Hindlimb muscle (tissue), 1 donor: ENCODE measurements around the gene GRK7. TPM values are rescaled to one million over a fixed set of nuclear protein-coding genes. Genes with fewer than 3 reads are reported as not detected.
"Not testable (repeated sequence)": the region's sequence is repeated elsewhere in the genome, so short reads cannot be mapped to it uniquely, and the experiment has no call there.

Experiments
- DNase-seq: peaks from one replicate; pipeline ENCODE4 v3.0.0-alpha.2; 2013
- polyA plus RNA-seq: library from polyadenylated mRNA; unstranded; fragments of 120-200 nt; gene quantifications from one replicate; pipeline ENCODE4 v1.2.1, GENCODE V29; 2013; ENCODE audit not compliant: insufficient read length

Gene GRK7
- polyA plus RNA-seq, 1 donor, result not detected

GRCh38 chr3:141762552-141762951 lies 656 bp upstream of the GRK7 start:
- not testable (repeated sequence) for DNase-seq

- no peak for DNase-seq
These were observed 837 bp downstream of the GRK7 start for GRCh38 chr3:141764045-141764444.

- no peak for DNase-seq
These were observed 1.3 kb downstream of the GRK7 start for GRCh38 chr3:141764465-141764864.

GRCh38 chr3:141764986-141765385 lies 1.8 kb downstream of the GRK7 start:
- DNase-seq, result no peak

- no peak for DNase-seq
These were observed 3.9 kb downstream of the GRK7 start for GRCh38 chr3:141767066-141767465.

GRCh38 chr3:141769221-141769894 lies 6.2 kb downstream of the GRK7 start:
- no peak for DNase-seq

- no peak for DNase-seq
These were observed 10.5 kb downstream of the GRK7 start for GRCh38 chr3:141773676-141774075.

- no peak for DNase-seq
These were observed 13.2 kb downstream of the GRK7 start for GRCh38 chr3:141776376-141776775.

GRCh38 chr3:141776885-141777284 lies 13.7 kb downstream of the GRK7 start:
- no peak for DNase-seq

- DNase-seq, result no peak
These were observed 15.0 kb downstream of the GRK7 start for GRCh38 chr3:141777957-141778813.

GRCh38 chr3:141779667-141780066 lies 16.5 kb downstream of the GRK7 start:
- DNase-seq, result no peak

- no peak for DNase-seq
These were observed 19.3 kb downstream of the GRK7 start for GRCh38 chr3:141782386-141782932.

- DNase-seq, result no peak
These were observed 20.4 kb downstream of the GRK7 start for GRCh38 chr3:141783632-141784031.

GRCh38 chr3:141784096-141784495 lies 20.9 kb downstream of the GRK7 start:
- no peak for DNase-seq

- DNase-seq, result no peak
These were observed 21.3 kb downstream of the GRK7 start for GRCh38 chr3:141784531-141784930.

- DNase-seq, result no peak
These were observed 24.9 kb downstream of the GRK7 start for GRCh38 chr3:141788149-141788548.

GRCh38 chr3:141788750-141789149 lies 25.5 kb downstream of the GRK7 start:
- DNase-seq, result not testable (repeated sequence)

- DNase-seq, result no peak
These were observed 26.1 kb downstream of the GRK7 start for GRCh38 chr3:141789281-141789680.

GRCh38 chr3:141790171-141790570 lies 27.0 kb downstream of the GRK7 start:
- no peak for DNase-seq

GRCh38 chr3:141792495-141792894 lies 29.3 kb downstream of the GRK7 start:
- no peak for DNase-seq

- no peak for DNase-seq
These were observed 30.5 kb downstream of the GRK7 start for GRCh38 chr3:141793476-141794260.

- DNase-seq, result no peak
These were observed 32.1 kb downstream of the GRK7 start for GRCh38 chr3:141795276-141795675.

- no peak for DNase-seq
These were observed 32.5 kb downstream of the GRK7 start for GRCh38 chr3:141795741-141796080.
